H1 (cell line): ENCODE measurements around the gene INPP5J. TPM values are rescaled to one million over a fixed set of nuclear protein-coding genes. Genes with fewer than 3 reads are reported as not detected.

Experiments used
- CTCF ChIA-PET: fragments of 300-600 bp; sonication (Branson Sonifier 250); formaldehyde crosslinking; loops from one replicate; lab custom pipeline; 2021; ENCODE audit not compliant: partially characterized antibody; lab: Charles Lee
- POLR2A ChIA-PET: fragments of 300-600 bp; sonication (Branson Sonifier 250); formaldehyde crosslinking; loops from one replicate; lab custom pipeline; 2021; ENCODE audit warnings: inconsistent platforms; ENCODE audit not compliant: partially characterized antibody; lab: Charles Lee
- DNase-seq, 2 experiments: peaks; one replicate each; pipeline versions ENCODE4 v3.0.0 to v3.0.0-alpha.2; 2010 to 2022; ENCODE audit warnings: low spot score in 2 of 2, low read depth in 1 of 2, mixed read lengths in 1 of 2
- FAIRE-seq: peaks from 2 replicates; lab custom pipeline; 2011; peaks lifted over from hg19 to GRCh38; lab: Jason Lieb, UNC
- H2AFZ ChIP-seq: 2 replicates; pipeline ENCODE4 v1.8.1; 2012; ENCODE audit warnings: low read length, inconsistent platforms
- H2AK5ac ChIP-seq: 2 replicates; pipeline ENCODE4 v1.6.1; 2013; ENCODE audit warnings: low read depth, low read length
- H2BK120ac ChIP-seq: replicated peaks from 2 replicates; pipeline ENCODE3; 2013; ENCODE audit warnings: low read depth, low read length, inconsistent platforms
- H2BK12ac ChIP-seq: 2 replicates; pipeline ENCODE4 v1.6.1; 2013; ENCODE audit warnings: low read depth, low read length
- H2BK15ac ChIP-seq: 2 replicates; pipeline ENCODE4 v1.6.1; 2013; ENCODE audit warnings: low read length
- H2BK20ac ChIP-seq: 2 replicates; pipeline ENCODE4 v1.6.1; 2013; ENCODE audit warnings: low read length
- H2BK5ac ChIP-seq: 2 replicates; pipeline ENCODE4 v1.6.1; 2013; ENCODE audit warnings: low read depth, low read length
- H3K14ac ChIP-seq: 2 replicates; pipeline ENCODE4 v1.6.1; 2013; ENCODE audit warnings: inconsistent platforms; ENCODE audit not compliant: insufficient read length
- H3K18ac ChIP-seq: 2 replicates; pipeline ENCODE4 v1.6.1; 2013; ENCODE audit warnings: low read length; ENCODE audit errors: extremely low read depth
- H3K23ac ChIP-seq: 2 replicates; pipeline ENCODE4 v1.6.1; 2013; ENCODE audit warnings: inconsistent platforms; ENCODE audit not compliant: insufficient read length
- H3K23me2 ChIP-seq: 2 replicates; pipeline ENCODE4 v1.6.1; 2013; ENCODE audit warnings: low read depth, low read length
- H3K27ac ChIP-seq: 2 replicates; pipeline ENCODE4 v1.6.1; 2011; ENCODE audit warnings: low read depth, low read length, inconsistent platforms
- H3K27me3 ChIP-seq, 4 experiments: replicated peaks in 1 of 4; 1 replicate in 1 of 4; 2 replicates in 3 of 4; pipeline versions ENCODE4 v1.6.1 to v1.8.1; 2011 to 2013; ENCODE audit warnings: low read length in 3 of 4, mild to moderate bottlenecking in 3 of 4, inconsistent platforms in 2 of 4, mixed read lengths in 2 of 4, moderate library complexity in 1 of 4; ENCODE audit not compliant: control insufficient read depth in 3 of 4, insufficient read depth in 3 of 4; ENCODE audit errors: extremely low read depth in 1 of 4
- H3K36me3 ChIP-seq, 4 experiments: 2 replicates each; pipeline versions ENCODE4 v1.6.1 to v1.8.1; 2011 to 2013; ENCODE audit warnings: mild to moderate bottlenecking in 4 of 4, low read length in 3 of 4, moderate library complexity in 2 of 4, control low read depth in 1 of 4, inconsistent platforms in 1 of 4; ENCODE audit not compliant: insufficient read depth in 4 of 4, control insufficient read depth in 2 of 4
- H3K4ac ChIP-seq: replicated peaks from 2 replicates; pipeline ENCODE3; 2013; ENCODE audit warnings: low read length, low read depth, mixed read lengths, inconsistent platforms; ENCODE audit not compliant: insufficient read length
- H3K4me1 ChIP-seq, 4 experiments: replicated peaks in 1 of 4; 1 replicate in 1 of 4; 2 replicates in 3 of 4; pipeline versions ENCODE4 v1.6.1 to v1.8.1; 2011 to 2013; ENCODE audit warnings: low read length in 3 of 4, inconsistent platforms in 2 of 4, mixed read lengths in 1 of 4; ENCODE audit not compliant: insufficient read depth in 4 of 4, control insufficient read depth in 3 of 4
- H3K4me2 ChIP-seq, 2 experiments: 2 replicates each; pipeline versions ENCODE4 v1.6.1 to v1.8.1; 2011 to 2013; ENCODE audit warnings: low read depth in 2 of 2, low read length in 2 of 2, control low read depth in 1 of 2, inconsistent platforms in 1 of 2, mild to moderate bottlenecking in 1 of 2; ENCODE audit not compliant: insufficient read depth in 1 of 2
- H3K4me3 ChIP-seq, 4 experiments: fragments of 200-600, 300-600 bp in 1 of 4; sonication (generic), shearing (Covaris generic), sonication (Bioruptor Twin) in 1 of 4; 2 replicates each; pipeline versions ENCODE4 v1.5.1 to v1.8.1; 2011 to 2016; ENCODE audit warnings: low read length in 4 of 4, low read depth in 3 of 4, control low read depth in 2 of 4, inconsistent platforms in 2 of 4, mild to moderate bottlenecking in 2 of 4, mixed read lengths in 1 of 4, moderate library complexity in 1 of 4; ENCODE audit not compliant: insufficient read depth in 2 of 4; ENCODE audit errors: extremely low read depth in 1 of 4
- H3K56ac ChIP-seq: replicated peaks from 2 replicates; pipeline ENCODE3; 2013; ENCODE audit warnings: low read depth, mild to moderate bottlenecking, mixed read lengths, low read length, inconsistent platforms; ENCODE audit not compliant: insufficient read length
- H3K79me1 ChIP-seq: 2 replicates; pipeline ENCODE4 v1.6.1; 2013; ENCODE audit warnings: low read depth, low read length, control low read depth
- H3K79me2 ChIP-seq, 2 experiments: 2 replicates each; pipeline versions ENCODE4 v1.6.1 to v1.8.1; 2012 to 2013; ENCODE audit warnings: low read length in 2 of 2, mild to moderate bottlenecking in 2 of 2, inconsistent platforms in 1 of 2; ENCODE audit not compliant: insufficient read depth in 2 of 2, control insufficient read depth in 1 of 2
- H3K9ac ChIP-seq, 4 experiments: replicated peaks in 1 of 4; 1 replicate in 1 of 4; 2 replicates in 3 of 4; pipeline versions ENCODE4 v1.6.1 to v1.8.1; 2011 to 2013; ENCODE audit warnings: low read depth in 3 of 4, low read length in 3 of 4, control low read depth in 2 of 4, mild to moderate bottlenecking in 2 of 4, moderate library complexity in 2 of 4, inconsistent platforms in 1 of 4; ENCODE audit errors: extremely low read depth in 1 of 4
- H3K9me3 ChIP-seq, 2 experiments: 2 replicates each; pipeline versions ENCODE4 v1.6.1 to v1.8.1; 2012 to 2013; ENCODE audit warnings: mild to moderate bottlenecking in 2 of 2, moderate library complexity in 2 of 2, control low read depth in 1 of 2, inconsistent platforms in 1 of 2, low read depth in 1 of 2, low read length in 1 of 2, mixed read lengths in 1 of 2; ENCODE audit not compliant: insufficient read depth in 2 of 2
- H4K20me1 ChIP-seq, 2 experiments: replicated peaks in 1 of 2; 2 replicates each; pipeline versions ENCODE3 to v1.8.1; 2011 to 2013; ENCODE audit warnings: inconsistent platforms in 2 of 2, low read length in 2 of 2, mild to moderate bottlenecking in 1 of 2; ENCODE audit not compliant: insufficient read depth in 2 of 2, control insufficient read depth in 1 of 2
- H4K5ac ChIP-seq: 2 replicates; pipeline ENCODE4 v1.6.1; 2013; ENCODE audit warnings: low read length, low read depth, mixed read lengths, inconsistent platforms; ENCODE audit not compliant: insufficient read length
- H4K8ac ChIP-seq: 2 replicates; pipeline ENCODE4 v1.8.0; 2013; ENCODE audit warnings: mild to moderate bottlenecking, moderate library complexity, low read length, inconsistent platforms; ENCODE audit not compliant: insufficient read depth; ENCODE audit errors: extremely low read depth
- H4K91ac ChIP-seq: replicated peaks from 2 replicates; pipeline ENCODE3; 2013; ENCODE audit warnings: low read length, mixed read lengths, inconsistent platforms; ENCODE audit not compliant: insufficient read length
- BCL11A ChIP-seq, 2 experiments: IDR thresholded peaks; one replicate each; pipeline ENCODE4 v1.6.1; 2011; ENCODE audit warnings: low read depth in 2 of 2, low read length in 2 of 2, mild to moderate bottlenecking in 2 of 2
- RAD21 ChIP-seq, 2 experiments: IDR thresholded peaks in 1 of 2; conservative IDR thresholded peaks in 1 of 2; 2 replicates each; pipeline ENCODE4 v1.6.1; 2011; ENCODE audit warnings: low read depth in 2 of 2, low read length in 2 of 2, improper control_type of control experiment in 1 of 2, inconsistent platforms in 1 of 2, mild to moderate bottlenecking in 1 of 2, moderate library complexity in 1 of 2
- WGBS, 2 experiments: shearing (Covaris generic) in 1 of 2; methylation state at CpG; one replicate each; pipeline versions ENCODE4 v1.1.6 to v1.1.7; 2013 to 2015; ENCODE audit warnings: low lambda C conversion rate in 2 of 2, mixed read lengths in 2 of 2, inconsistent platforms in 1 of 2, low coverage in 1 of 2, missing lambda C conversion rate in 1 of 2; ENCODE audit not compliant: insufficient replicate concordance in 2 of 2, insufficient coverage in 1 of 2, insufficient read length in 1 of 2; ENCODE audit errors: extremely low coverage in 1 of 2, missing lambda C conversion rate in 1 of 2; 5-methylcytosine and 5-hydroxymethylcytosine counted together
- polyA plus RNA-seq, 7 experiments: library from polyadenylated mRNA; depleted of rRNA in 3 of 7; stranded (reverse) in 5 of 7; unstranded in 2 of 7; fragments of >200 nt in 5 of 7; fragments of 200-250 nt in 2 of 7; gene quantifications; 1 replicate in 5 of 7; 2 replicates in 1 of 7; 4 replicates in 1 of 7; pipeline versions ENCODE4 v1.2.1 to v1.2.3, GENCODE V29; 2011 to 2013; ENCODE audit warnings: missing spikeins in 2 of 7, mixed read lengths in 2 of 7
- total RNA-seq: library from RNA; stranded (reverse); fragmentation: NEBNext Ultra II Directional; extraction: Animal tissue kit (Norgen Biotek cat#: 25700); gene quantifications from 2 replicates; pipeline ENCODE4 v1.2.1, GENCODE V29; 2021
- TF ChIP-seq, protein P1 (sequence below), 3 experiments: IDR thresholded peaks; 1 replicate in 2 of 3; 2 replicates in 1 of 3; pipeline versions ENCODE4 v1.5.1 to v1.6.1; 2011; ENCODE audit warnings: low read length in 3 of 3, mild to moderate bottlenecking in 3 of 3, inconsistent platforms in 2 of 3, low read depth in 1 of 3, moderate library complexity in 1 of 3; ENCODE audit not compliant: insufficient read depth in 1 of 3; ENCODE audit errors: control extremely low read depth in 1 of 3

Gene INPP5J
- total and polyA plus RNA-seq, 2 of the 8 experiments (the other 6 are each of a cell fraction or from before 2014, with no cell fraction given) = 5.4 to 6.0 TPM

DNA sequence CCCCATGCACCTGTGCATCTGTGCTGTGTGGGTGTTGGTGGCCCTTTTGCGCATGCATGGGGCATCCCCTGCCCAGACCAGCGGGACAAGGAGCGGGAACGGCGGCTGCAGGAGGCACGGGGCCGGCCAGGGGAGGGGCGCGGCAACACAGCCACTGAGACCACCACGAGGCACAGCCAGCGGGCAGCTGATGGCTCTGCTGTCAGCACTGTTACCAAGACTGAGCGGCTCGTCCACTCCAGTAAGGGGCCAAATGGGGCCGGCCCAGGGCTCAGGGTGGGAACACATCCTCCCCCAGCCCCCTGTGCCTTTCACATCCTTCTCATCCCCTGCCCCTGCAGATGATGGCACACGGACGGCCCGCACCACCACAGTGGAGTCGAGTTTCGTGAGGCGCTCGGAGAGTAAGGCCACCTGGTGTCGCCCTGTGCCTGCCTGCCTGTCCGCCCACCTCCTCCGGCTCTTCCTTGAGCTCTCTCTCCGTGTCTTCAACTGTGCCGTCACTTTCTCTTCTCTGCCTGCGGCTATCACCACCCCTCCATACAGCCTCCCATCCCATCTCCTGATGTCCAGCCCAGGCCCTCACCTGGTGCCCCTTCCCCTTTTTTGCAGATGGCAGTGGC, 26.0 kb upstream of the INPP5J start:
- Histone ChIP-seq H3K4ac (no peak overlapping the region), H3K14ac (no peak overlapping the region), H3K18ac (no peak overlapping the region), H3K79me2 (no peaks in the 10 kb centered on the region), H3K4me3 (no peak overlapping the region), H3K9me3 (no peaks in the 10 kb centered on the region), H3K23ac (no peak overlapping the region), H4K5ac (no peak overlapping the region), H2BK20ac (no peak overlapping the region), H4K91ac (no peak overlapping the region), H3K23me2 (peaks cover 4% of the 10 kb centered on the region; the same call in 1 of the 2 replicates), H3K56ac (no peak overlapping the region), H2AFZ (no peak overlapping the region), H4K8ac (no peak overlapping the region), H4K20me1 (no peaks in the 10 kb centered on the region), H3K36me3 (no peaks in the 10 kb centered on the region), H3K9ac (no peak overlapping the region), H2BK120ac (no peak overlapping the region), H2BK5ac (peak overlapping the region; percentile 49; the same call in 1 of the 2 replicates), H3K4me1 (peaks cover 5 to 16% (median 12%) of the 10 kb centered on the region in 4 experiments), H3K27ac (no peak overlapping the region), H2AK5ac (no peak overlapping the region), H3K79me1 (no peaks in the 10 kb centered on the region), H2BK15ac (no peak overlapping the region; the same call in 1 of the 2 replicates), H3K27me3 (no peaks in the 10 kb centered on the region), H2BK12ac (no peak overlapping the region), H3K4me2 (no peak overlapping the region; a peak in 1 of 4 replicates)
- ChIA-PET POLR2A (interaction anchor here (0.7 to 5.1 kb wide), 8 partner anchors 8 to 128 kb away, joined by 3 to 57 read pairs (median 4); partner anchors contain the start of genes MORC2, PLA2G3, SMTN and TUG1), CTCF (interaction anchor here (0.6 to 16.8 kb wide), 15 partner anchors 9 to 169 kb away, joined by 3 to 207 read pairs (median 5); partner anchors contain the start of genes SELENOM and SMTN)
- FAIRE-seq (no peak), DNase-seq (peak in 1 of 2 experiments; percentile 56)
- 84% methylated on average over 24 of the region's 27 CpGs; no CpG with 5 or more reads in 1 of the 2 experiments for WGBS, 2 experiments
- TF ChIP-seq, protein P1, sequence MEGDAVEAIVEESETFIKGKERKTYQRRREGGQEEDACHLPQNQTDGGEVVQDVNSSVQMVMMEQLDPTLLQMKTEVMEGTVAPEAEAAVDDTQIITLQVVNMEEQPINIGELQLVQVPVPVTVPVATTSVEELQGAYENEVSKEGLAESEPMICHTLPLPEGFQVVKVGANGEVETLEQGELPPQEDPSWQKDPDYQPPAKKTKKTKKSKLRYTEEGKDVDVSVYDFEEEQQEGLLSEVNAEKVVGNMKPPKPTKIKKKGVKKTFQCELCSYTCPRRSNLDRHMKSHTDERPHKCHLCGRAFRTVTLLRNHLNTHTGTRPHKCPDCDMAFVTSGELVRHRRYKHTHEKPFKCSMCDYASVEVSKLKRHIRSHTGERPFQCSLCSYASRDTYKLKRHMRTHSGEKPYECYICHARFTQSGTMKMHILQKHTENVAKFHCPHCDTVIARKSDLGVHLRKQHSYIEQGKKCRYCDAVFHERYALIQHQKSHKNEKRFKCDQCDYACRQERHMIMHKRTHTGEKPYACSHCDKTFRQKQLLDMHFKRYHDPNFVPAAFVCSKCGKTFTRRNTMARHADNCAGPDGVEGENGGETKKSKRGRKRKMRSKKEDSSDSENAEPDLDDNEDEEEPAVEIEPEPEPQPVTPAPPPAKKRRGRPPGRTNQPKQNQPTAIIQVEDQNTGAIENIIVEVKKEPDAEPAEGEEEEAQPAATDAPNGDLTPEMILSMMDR (IDR thresholded peaks at IDR 0.05; ENCODE audit: control extremely low read depth in 1 of 3, insufficient read depth in 1 of 3, low read depth in 1 of 3, low read length in 3 of 3) = peak; percentile 32 to 46 (median 36)
- TF ChIP-seq BCL11A (IDR thresholded peaks at IDR 0.05; ENCODE audit: low read depth in 2 of 2, low read length in 2 of 2) (no peak), RAD21 (IDR thresholded peaks at IDR 0.05 in 1 of 2, conservative IDR thresholded peaks at IDR 0.05 in 1 of 2; ENCODE audit: low read depth in 2 of 2, low read length in 2 of 2) (peak; percentile 34 to 50; a peak in 3 of 4 replicates)
